Measurements from ENCODE around the gene FAM174B. TPM values are rescaled to one million over a fixed set of nuclear protein-coding genes. Genes with fewer than 3 reads are reported as not detected.

The FAM174B gene
- total RNA-seq, 1 experiment from 2014 or later: 26.8 TPM

- no peak for DNase-seq
- Histone ChIP-seq H3K4me3 (ENCODE audit: insufficient read depth, low read depth, low read length) (no peak overlapping the region), H3K27me3 (ENCODE audit: control insufficient read depth, insufficient read depth, low read length) (peaks cover 44% of the 10 kb centered on the region), H3K36me3 (replicated peaks; ENCODE audit: control insufficient read depth, insufficient read depth, low read length) (no peaks in the 10 kb centered on the region)
Observed at GRCh38 chr15:92671406-92671805, 15.8 kb upstream of the FAM174B start.

DNA sequence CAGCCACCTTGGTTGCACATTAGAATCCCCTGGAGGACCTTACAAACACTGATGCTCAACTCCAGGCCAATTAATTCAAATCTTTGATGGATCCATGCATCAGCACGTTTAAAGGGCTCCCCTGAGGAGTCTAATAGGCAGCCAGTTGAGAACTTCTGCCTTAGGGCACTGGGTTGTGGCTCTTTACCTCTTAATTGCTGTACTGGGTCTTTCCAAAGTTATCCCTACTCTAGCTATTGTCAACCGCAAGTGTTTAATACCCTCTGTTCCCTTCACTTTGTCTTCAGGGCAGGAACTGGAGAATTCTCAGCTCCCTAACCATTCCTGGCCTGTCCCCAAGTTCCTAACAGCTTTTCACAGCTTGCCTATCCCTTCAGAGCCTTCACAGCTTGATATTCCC lies 15.0 kb upstream of the FAM174B start:
- Histone ChIP-seq H3K4me3 (ENCODE audit: insufficient read depth, low read depth, low read length) (no peak overlapping the region), H3K27me3 (ENCODE audit: control insufficient read depth, insufficient read depth, low read length) (peaks cover 44% of the 10 kb centered on the region), H3K36me3 (replicated peaks; ENCODE audit: control insufficient read depth, insufficient read depth, low read length) (no peaks in the 10 kb centered on the region)
- DNase-seq: no peak

DNA sequence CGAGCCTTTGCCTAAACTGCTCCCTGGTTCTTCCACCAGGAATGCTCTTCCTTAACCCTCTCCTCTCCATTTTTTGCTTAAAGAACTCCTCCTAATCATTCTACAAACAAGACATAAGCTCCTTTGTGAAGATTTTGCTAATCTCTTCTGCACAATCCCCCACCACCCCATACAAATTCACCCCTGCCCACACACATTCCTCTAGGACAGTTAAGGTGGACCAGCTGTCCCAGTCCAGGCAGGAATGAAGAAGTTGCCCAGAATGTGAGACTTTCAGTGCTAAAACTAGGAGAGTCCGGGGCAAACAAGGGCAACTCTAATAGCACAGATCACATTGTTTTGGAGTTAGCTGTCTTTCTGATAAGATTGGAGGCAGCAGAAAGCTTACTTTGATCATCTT lies 13.9 kb upstream of the FAM174B start:
- DNase-seq: no peak

DNA sequence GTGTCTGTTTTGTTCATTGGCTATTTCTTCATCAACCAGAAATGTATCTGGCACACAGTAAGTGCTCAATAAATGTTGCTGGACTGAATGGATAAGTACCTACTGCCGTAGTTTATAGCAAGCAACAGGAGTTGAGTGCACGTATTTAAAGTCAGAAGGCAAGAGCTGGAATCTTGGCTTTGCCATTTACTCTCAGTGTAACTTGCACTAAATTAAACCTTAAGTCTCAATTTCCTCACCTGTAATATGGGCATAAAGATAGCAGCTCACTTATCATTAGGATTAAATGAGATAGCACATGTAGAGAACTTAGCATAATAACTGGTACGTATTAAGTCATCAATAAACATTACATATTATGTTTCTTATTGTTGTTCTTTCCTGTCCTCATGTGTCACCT lies 13.0 kb upstream of the FAM174B start:
- no peaks in the 10 kb centered on the region for H3K36me3 ChIP-seq (replicated peaks; ENCODE audit: control insufficient read depth, insufficient read depth, low read length)
- H3K4me3 ChIP-seq (ENCODE audit: insufficient read depth, low read depth, low read length): no peak overlapping the region
- peaks cover 43% of the 10 kb centered on the region for H3K27me3 ChIP-seq (ENCODE audit: control insufficient read depth, insufficient read depth, low read length)
- no peak for DNase-seq

More for the DNA sequence above, 13.9 kb upstream of the FAM174B start:
- no peak overlapping the region for H3K4me3 ChIP-seq (ENCODE audit: insufficient read depth, low read depth, low read length)
- no peaks in the 10 kb centered on the region for H3K36me3 ChIP-seq (replicated peaks; ENCODE audit: control insufficient read depth, insufficient read depth, low read length)
- peaks cover 45% of the 10 kb centered on the region for H3K27me3 ChIP-seq (ENCODE audit: control insufficient read depth, insufficient read depth, low read length)

GRCh38 chr15:92667970-92668485 lies 12.5 kb upstream of the FAM174B start:
- DNase-seq: peak; percentile 45
- Histone ChIP-seq H3K27me3 (ENCODE audit: control insufficient read depth, insufficient read depth, low read length) (peaks cover 37% of the 10 kb centered on the region), H3K4me3 (ENCODE audit: insufficient read depth, low read depth, low read length) (no peak overlapping the region; the same call in 1 of the 2 replicates), H3K36me3 (replicated peaks; ENCODE audit: control insufficient read depth, insufficient read depth, low read length) (no peaks in the 10 kb centered on the region)

- Histone ChIP-seq H3K4me3 (ENCODE audit: insufficient read depth, low read depth, low read length) (no peak overlapping the region; the same call in 1 of the 2 replicates), H3K36me3 (replicated peaks; ENCODE audit: control insufficient read depth, insufficient read depth, low read length) (no peaks in the 10 kb centered on the region), H3K27me3 (ENCODE audit: control insufficient read depth, insufficient read depth, low read length) (peaks cover 31% of the 10 kb centered on the region)
- peak; percentile 51 for DNase-seq
Observed at GRCh38 chr15:92667287-92667904, 11.8 kb upstream of the FAM174B start.

DNA sequence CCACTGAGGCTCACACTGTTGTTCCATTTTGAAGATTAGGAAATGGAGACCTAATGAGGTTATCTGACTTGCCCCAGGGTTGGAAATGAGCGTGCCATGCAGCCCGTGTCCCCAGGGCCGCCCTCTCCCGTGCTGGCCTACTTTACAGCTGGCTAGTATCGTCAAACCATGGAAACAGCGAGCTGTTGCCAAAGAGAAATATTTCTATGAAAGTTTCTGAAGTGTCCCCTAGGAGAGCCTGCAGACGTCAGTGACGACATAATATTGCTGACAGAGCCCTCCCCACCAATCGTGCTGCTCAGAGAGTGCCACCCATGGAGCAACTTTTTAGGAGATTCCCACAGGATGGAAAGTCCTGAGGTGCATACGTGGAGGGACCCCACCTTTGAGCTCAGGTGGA lies 11.2 kb upstream of the FAM174B start:
- Histone ChIP-seq H3K4me3 (ENCODE audit: insufficient read depth, low read depth, low read length) (no peak overlapping the region), H3K27me3 (ENCODE audit: control insufficient read depth, insufficient read depth, low read length) (peaks cover 25% of the 10 kb centered on the region; the same call in 1 of the 2 replicates), H3K36me3 (replicated peaks; ENCODE audit: control insufficient read depth, insufficient read depth, low read length) (no peaks in the 10 kb centered on the region)
- no peak for DNase-seq

DNA sequence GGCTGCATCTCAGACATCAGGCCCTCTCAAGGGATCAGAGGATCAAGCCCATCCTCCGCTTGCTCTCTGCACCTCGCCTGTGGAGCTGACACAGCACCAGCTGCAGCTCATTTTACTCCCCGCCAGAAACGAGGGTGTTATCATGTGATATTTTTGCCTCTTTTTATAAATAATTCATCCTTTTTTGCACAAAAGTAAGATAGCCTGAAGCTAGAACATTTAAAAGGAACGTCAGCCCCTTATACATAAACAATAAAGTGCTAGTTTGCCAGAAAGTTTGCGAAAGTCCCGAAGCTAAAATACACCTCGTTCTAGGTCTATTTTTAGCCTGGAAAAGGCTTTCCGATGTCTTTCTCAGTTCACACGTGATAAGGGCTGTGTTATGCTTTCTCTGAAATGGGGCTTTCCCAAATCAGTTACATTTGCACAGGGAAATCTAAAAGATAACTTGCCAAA lies 9.6 kb upstream of the FAM174B start:
- no peaks in the 10 kb centered on the region for H3K36me3 ChIP-seq (replicated peaks; ENCODE audit: control insufficient read depth, insufficient read depth, low read length)
- H3K4me3 ChIP-seq (ENCODE audit: insufficient read depth, low read depth, low read length): no peak overlapping the region
- peaks cover 17% of the 10 kb centered on the region; the same call in 1 of the 2 replicates for H3K27me3 ChIP-seq (ENCODE audit: control insufficient read depth, insufficient read depth, low read length)
- no peak for DNase-seq

GRCh38 chr15:92664178-92664900 lies 8.8 kb upstream of the FAM174B start:
- Histone ChIP-seq H3K4me3 (ENCODE audit: insufficient read depth, low read depth, low read length) (no peak overlapping the region), H3K27me3 (ENCODE audit: control insufficient read depth, insufficient read depth, low read length) (peaks cover 13% of the 10 kb centered on the region; the same call in 1 of the 2 replicates), H3K36me3 (replicated peaks; ENCODE audit: control insufficient read depth, insufficient read depth, low read length) (no peaks in the 10 kb centered on the region)
- no peak for DNase-seq

- no peaks in the 10 kb centered on the region for H3K36me3 ChIP-seq (replicated peaks; ENCODE audit: control insufficient read depth, insufficient read depth, low read length)
- peaks cover 7% of the 10 kb centered on the region; the same call in 1 of the 2 replicates for H3K27me3 ChIP-seq (ENCODE audit: control insufficient read depth, insufficient read depth, low read length)
- no peak for DNase-seq
- no peak overlapping the region for H3K4me3 ChIP-seq (ENCODE audit: insufficient read depth, low read depth, low read length)
Observed at GRCh38 chr15:92663250-92663951, 7.8 kb upstream of the FAM174B start.

DNA sequence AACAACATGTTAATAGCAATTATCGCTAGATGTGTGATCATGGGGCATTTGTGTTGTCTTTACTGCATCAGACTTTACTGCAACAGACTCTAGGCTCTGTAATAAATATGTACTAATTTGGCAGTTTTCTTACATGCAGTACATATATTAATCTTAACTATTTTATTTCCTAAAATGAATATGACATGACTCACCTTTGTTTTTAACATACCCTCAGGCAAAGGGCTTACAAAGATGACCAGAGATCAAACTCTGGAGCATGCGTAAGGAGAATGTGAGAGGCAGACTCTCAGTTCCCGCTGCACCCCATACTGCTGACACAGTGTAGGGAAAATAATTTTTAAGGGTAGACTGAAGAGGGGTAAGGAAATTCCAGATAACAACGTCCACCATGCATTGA lies 7.2 kb upstream of the FAM174B start:
- Histone ChIP-seq H3K27me3 (ENCODE audit: control insufficient read depth, insufficient read depth, low read length) (peaks cover 5% of the 10 kb centered on the region; the same call in 1 of the 2 replicates), H3K36me3 (replicated peaks; ENCODE audit: control insufficient read depth, insufficient read depth, low read length) (no peaks in the 10 kb centered on the region), H3K4me3 (ENCODE audit: insufficient read depth, low read depth, low read length) (no peak overlapping the region)
- DNase-seq: no peak

DNA sequence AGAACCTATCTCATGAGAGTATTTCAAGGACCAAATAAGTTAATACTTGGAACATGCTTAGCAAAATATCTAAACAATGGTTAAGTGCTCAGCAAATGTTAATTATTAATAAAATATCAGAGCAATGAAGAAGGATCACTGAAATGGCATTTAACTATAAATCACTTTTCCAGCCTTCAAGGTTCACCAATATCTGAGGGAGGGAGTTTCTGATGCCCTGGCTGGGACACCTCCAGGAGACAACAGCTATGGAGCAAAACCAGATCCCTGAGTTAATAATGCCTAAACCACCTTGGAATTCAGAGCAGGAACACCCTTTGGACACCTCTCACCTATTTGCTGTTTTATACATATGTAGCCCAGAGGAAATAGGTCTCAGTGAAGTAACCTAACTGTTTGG lies 6.4 kb upstream of the FAM174B start:
- H3K27me3 ChIP-seq (ENCODE audit: control insufficient read depth, insufficient read depth, low read length): peaks cover 2% of the 10 kb centered on the region; the same call in 1 of the 2 replicates
- H3K36me3 ChIP-seq (replicated peaks; ENCODE audit: control insufficient read depth, insufficient read depth, low read length): no peaks in the 10 kb centered on the region
- H3K4me3 ChIP-seq (ENCODE audit: insufficient read depth, low read depth, low read length): no peak overlapping the region
- no peak for DNase-seq

- peaks cover 8% of the 10 kb centered on the region for H3K27me3 ChIP-seq (ENCODE audit: control insufficient read depth, insufficient read depth, low read length)
- DNase-seq: no peak
- no peaks in the 10 kb centered on the region for H3K36me3 ChIP-seq (replicated peaks; ENCODE audit: control insufficient read depth, insufficient read depth, low read length)
- H3K4me3 ChIP-seq (ENCODE audit: insufficient read depth, low read depth, low read length): no peak overlapping the region
Observed at GRCh38 chr15:92661069-92661468, 5.5 kb upstream of the FAM174B start.

DNA sequence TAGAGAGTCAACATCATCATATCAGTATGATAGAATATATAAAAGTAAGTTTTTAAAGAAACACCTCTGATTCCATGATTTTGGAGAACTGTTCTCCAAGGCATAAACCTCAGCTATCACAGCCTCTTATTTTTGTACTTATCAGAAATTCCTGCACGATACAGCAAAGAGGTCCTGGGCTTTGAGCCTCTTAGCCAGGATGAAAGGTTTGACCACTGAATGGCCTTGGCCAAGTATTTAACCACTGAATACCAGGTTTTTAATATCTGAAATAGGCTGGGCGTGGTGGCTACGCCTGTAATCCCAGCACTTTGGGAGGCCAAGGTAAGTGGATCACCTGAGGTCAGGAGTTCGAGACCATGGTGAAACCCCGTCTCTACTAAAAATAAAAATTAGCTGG lies 1.9 kb upstream of the FAM174B start:
- H3K4me3 ChIP-seq (ENCODE audit: insufficient read depth, low read depth, low read length): no peak overlapping the region
- no peak for DNase-seq
- H3K36me3 ChIP-seq (replicated peaks; ENCODE audit: control insufficient read depth, insufficient read depth, low read length): no peaks in the 10 kb centered on the region
- peaks cover 10% of the 10 kb centered on the region for H3K27me3 ChIP-seq (ENCODE audit: control insufficient read depth, insufficient read depth, low read length)
